ENCODE measurements around the gene AKR1D1.
"Not testable (repeated sequence)": the region's sequence is repeated elsewhere in the genome, so short reads cannot be mapped to it uniquely, and the experiment has no call there.

The AKR1D1 gene

DNA sequence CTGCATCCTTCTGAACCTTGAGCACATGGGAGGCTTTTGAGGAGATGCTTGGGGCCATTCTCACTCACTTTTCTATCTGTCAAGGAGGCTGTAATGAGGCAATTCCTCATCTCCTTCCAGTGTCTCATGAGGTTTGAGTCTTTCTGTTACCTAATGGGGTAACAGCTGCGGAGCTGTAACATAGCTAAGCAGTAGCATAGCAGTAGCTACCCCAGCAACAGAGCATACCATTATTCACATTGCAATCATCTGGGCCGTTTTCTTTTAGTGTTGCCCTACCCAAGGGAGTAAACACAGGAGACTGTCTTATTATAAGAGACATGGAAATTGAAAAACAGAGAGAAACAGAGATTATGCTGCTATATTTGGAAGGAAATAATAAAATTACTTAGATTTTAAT is 68.7 kb downstream of the AKR1D1 start:
- CTCF ChIA-PET: interaction anchor here (1.0 to 2.5 kb wide), 2 partner anchors 13 to 16 kb away, joined by 3 to 8 read pairs; no protein-coding TSS in a partner anchor
- no peak for TF ChIP-seq CTCF (IDR thresholded peaks at IDR 0.05; ENCODE audit: control extremely low read depth, extremely low read depth, low read depth, missing control alignments)
- DNase-seq (ENCODE audit: extremely low spot score): no peak
- POLR2A ChIA-PET: no interaction called here

DNA sequence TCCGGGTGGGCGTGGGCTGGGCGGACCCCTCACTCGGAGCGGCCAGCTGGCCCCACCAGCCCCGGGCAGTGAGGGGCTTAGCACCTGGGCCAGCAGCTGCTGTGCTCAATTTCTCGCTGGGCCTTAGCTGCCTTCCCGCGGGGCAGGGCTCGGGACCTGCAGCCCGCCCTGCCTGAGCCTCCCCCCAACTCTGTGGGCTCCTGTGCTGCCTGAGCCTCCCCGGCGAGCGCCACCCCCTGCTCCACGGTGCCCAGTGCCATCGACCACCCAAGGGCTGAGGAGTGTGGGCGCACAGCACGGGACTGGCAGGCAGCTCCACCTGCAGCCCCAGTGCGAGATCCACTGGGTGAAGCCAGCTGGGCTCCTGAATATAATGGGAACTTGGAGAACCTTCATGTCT is 70.0 kb downstream of the AKR1D1 start:
- DNase-seq (ENCODE audit: extremely low spot score); POLR2A ChIA-PET: not testable (repeated sequence)
- CTCF ChIA-PET: interaction anchor here (0.8 kb wide), 1 partner anchor 592 kb away, joined by 3 read pairs; no protein-coding TSS in a partner anchor

DNA sequence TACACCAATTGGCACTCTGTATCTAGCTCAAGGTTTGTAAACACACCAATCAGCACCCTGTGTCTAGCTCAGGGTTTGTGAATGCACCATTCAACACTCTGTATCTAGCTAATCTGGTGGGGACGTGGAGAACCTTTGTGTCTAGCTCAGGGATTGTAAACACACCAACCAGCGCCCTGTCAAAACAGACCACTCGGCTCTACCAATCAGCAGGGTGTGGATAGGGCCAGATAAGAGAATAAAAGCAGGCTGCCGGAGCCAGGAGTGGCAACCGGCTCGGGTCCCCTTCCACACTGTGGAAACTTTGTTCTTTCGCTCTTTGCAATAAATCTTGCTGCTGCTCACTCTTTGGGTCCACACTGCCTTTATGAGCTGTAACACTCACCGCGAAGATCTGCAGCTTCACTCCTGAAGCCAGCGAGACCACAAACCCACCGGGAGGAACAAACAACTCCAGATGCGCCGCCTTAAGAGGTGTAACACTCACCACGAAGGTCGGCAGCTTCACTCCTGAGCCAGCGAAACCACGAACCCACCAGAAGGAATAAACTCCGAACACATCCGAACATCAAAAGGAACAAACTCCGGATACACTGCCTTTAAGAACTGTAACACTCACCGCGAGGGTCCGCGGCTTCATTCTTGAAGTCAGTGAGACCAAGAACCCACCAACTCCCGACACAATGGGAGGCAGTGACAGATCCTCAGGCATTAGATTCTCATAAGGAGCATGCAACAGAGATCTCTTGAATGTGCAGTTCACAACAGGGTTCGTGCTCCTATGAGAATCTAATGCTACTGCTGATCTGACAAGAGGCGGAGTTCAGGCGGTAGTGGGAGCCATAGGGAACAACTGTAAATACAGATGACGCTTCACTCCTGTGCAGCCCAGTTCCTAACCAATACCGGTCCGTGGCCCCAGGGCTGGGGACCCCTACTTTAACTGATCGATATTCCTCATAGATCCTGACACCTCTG is 70.8 kb downstream of the AKR1D1 start:
- POLR2A ChIA-PET: not testable (repeated sequence)
- CTCF ChIA-PET: interaction anchor here (0.8 kb wide), 1 partner anchor 591 kb away, joined by 3 read pairs; no protein-coding TSS in a partner anchor

GRCh38 chr7:138151731-138152577 is 75.7 kb downstream of the AKR1D1 start:
- TF ChIP-seq CTCF (IDR thresholded peaks at IDR 0.05; ENCODE audit: control extremely low read depth, extremely low read depth, low read depth, missing control alignments): no peak
- CTCF ChIA-PET: no interaction called here
- POLR2A ChIA-PET: no interaction called here
- no peak for DNase-seq (ENCODE audit: extremely low spot score)

More for the DNA sequence above, 70.8 kb downstream of the AKR1D1 start:
- DNase-seq (ENCODE audit: extremely low spot score): not testable (repeated sequence)

GRCh38 chr7:138154661-138155060 is 78.4 kb downstream of the AKR1D1 start:
- CTCF ChIA-PET: interaction anchor here (1.7 kb wide), 1 partner anchor 584 kb away, joined by 6 read pairs; no protein-coding TSS in a partner anchor
- POLR2A ChIA-PET: no interaction called here
- no peak for DNase-seq (ENCODE audit: extremely low spot score)
- TF ChIP-seq CTCF (IDR thresholded peaks at IDR 0.05; ENCODE audit: control extremely low read depth, extremely low read depth, low read depth, missing control alignments): no peak

GRCh38 chr7:138157702-138158101 is 81.4 kb downstream of the AKR1D1 start:
- no peak for DNase-seq (ENCODE audit: extremely low spot score)
- ChIA-PET POLR2A (no interaction called here), CTCF (interaction anchor here (1.0 to 2.3 kb wide), 2 partner anchors 9 to 581 kb away, joined by 3 to 11 read pairs; no protein-coding TSS in a partner anchor)
- TF ChIP-seq CTCF (IDR thresholded peaks at IDR 0.05; ENCODE audit: control extremely low read depth, extremely low read depth, low read depth, missing control alignments): no peak

DNA sequence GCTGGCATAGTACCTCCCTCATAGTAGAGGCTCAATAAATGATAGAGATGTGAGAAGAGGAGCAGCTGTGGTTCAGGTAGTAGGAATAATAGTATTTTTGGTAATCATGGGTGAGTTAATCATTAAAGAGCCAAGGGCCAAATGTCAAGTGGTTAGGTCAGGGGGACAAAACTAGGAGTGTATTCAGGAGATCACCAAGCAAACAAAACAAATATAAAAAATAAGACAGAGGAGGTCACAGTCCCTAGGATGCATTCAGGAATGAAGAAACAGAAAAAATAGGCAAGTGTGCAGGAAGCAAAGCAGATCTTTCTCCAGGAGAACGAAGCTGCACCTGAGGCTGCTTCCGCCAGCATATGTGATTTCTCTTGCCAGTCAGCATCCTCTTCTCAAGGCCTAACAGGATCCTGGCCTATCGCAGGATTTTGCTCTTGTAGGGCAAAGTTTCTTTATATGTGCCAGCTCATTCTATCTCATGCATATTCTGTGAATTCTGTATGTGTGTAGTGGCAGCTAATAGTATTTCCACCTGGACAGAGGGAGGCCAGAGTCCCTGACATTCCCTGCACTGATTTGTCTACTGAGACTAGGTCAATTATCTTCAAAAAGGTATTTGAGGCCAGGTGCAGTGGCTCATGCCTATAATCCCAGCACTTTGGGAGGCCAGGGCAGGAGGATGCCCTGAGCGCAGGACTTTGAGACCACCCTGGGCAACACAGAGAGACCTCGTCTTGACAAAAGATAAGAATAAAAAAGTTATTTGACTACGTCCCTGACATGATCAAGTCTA is 82.7 kb downstream of the AKR1D1 start:
- no peak for TF ChIP-seq CTCF (IDR thresholded peaks at IDR 0.05; ENCODE audit: control extremely low read depth, extremely low read depth, low read depth, missing control alignments)
- no peak for DNase-seq (ENCODE audit: extremely low spot score)
- CTCF ChIA-PET: interaction anchor here (1.4 to 5.8 kb wide), 4 partner anchors 9 to 580 kb away, joined by 3 to 71 read pairs (median 17); no protein-coding TSS in a partner anchor
- POLR2A ChIA-PET: no interaction called here
